HG02852 (cell line): Measurements from ENCODE around the gene SERPINC1.
"Not testable (repeated sequence)": the region's sequence is repeated elsewhere in the genome, so short reads cannot be mapped to it uniquely, and the experiment has no call there.

ENCODE experiments used
- ATAC-seq: cut with Tn5 transposase; IDR thresholded peaks from one replicate; pipeline ENCODE4 v1.9.1; 2021; ENCODE audit warnings: mild to moderate bottlenecking, moderate library complexity; ENCODE audit not compliant: unreplicated experiment

SERPINC1 gene

DNA sequence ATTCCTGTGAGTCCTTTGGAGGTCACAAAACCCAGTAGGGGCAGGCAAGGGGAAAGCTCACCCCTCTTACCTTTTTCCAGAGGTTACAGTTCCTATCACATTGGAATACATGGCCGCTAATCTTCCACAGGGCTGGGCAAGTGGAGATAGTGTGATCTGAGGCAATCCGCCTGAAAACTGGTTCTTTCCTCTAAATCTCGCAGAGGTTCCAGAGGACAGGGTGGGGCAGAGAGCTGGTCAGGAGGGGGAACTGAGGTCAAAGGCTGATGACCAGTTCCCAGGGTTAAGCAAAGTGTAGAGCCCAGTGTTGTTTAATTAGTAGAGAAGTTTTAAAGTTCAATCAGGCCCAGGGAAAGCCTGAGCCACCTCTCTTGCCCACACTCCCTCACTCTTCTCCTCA lies at the start of gene SERPINC1:
SERPINC1 (minus strand) TSS at position 179 of the 400 bp plus-strand sequence; CDS start at position 111, 68 bp downstream.
- no peak for ATAC-seq

DNA sequence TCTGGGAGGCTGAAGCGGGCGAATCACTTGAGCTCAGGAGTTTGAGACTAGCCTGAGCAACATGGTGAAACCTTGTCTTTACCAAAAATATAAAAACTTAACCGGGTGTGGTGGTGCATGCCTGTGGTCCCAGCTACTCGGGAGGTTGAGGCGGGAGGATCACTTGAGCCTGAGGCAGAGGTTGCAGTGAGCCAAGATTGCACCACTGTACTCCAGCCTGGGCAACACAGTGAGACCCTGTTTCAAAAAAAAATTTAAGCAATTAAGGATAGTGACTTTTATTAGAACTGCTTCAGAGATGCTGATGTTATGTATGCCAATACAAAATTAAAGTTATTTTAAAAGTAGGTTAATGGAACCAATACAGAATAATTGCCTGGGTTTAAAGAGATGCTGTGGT lies 48.8 kb upstream of the SERPINC1 start:
- not testable (repeated sequence) for ATAC-seq

DNA sequence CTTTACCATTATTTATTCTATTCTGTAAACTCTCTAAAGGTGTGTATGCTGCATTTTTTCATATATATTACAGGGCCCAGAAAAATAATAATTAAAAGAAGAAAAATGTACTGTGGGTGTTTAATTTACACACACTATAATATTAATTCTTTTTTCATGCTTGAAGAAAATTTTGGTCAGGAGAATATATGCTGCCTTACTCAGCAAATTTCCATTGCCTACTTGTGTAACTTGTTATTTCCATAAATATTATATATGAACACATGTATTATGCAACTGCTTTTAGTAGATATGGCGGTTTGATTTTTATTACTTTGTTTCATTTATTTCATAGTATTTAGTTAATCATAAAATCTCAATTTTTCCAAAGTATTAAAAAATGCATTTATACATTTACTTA lies 46.4 kb upstream of the SERPINC1 start:
- no peak for ATAC-seq

DNA sequence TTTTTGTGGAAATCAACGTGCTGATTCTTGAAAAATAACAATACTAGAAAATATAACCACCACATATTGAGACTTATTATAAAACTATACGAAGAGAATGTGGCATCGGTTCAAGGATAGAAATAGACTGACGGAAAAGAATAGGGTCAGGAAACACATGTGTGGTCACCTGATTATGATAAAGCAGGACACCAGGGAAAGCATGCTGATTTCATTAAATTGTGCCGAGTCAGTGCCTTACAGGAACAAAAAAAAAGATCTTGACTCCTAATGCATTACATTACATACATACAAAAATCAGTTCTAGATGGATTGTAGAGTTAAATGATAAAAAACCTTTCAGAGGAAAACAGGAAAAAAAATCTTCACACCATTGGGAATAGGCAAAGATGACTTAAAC lies 43.5 kb upstream of the SERPINC1 start:
- no peak for ATAC-seq

DNA sequence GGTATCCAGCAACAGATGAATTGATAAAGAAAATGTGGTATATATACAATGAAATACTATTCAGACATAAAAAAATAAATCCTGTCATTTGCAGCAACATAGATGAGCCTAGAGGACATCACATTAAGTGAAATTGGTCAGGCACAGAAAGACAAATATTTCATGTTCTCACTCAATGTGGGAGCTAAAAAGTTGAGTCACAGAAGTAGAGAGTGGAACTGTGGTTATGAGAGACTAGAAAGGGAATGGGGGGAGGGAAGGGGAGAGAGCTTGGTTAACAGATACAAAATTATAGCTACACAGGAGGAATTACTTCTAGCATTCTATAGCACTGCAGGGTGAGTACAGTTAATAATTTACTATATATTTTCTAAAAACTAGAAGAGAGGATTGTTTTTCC lies 37.1 kb upstream of the SERPINC1 start:
- no peak for ATAC-seq

DNA sequence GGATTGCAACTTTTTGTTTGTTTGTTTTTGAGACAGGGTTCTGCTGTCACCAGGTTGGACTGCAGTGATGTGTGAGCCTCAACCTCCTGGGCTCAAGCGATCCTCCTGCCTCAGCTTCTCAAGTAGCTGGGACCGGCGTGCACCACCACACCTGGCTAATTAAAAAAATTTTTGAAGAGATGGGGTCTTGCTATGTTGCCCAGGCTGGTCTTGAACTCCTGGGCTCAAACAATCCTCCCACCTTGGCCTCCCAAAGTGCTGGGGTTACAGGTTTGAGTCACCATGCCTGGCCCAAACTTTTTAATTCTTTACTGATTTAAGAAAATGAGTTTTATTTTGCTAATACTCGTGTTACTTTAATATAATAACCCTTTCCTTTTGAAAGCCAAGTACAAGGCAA lies 31.5 kb upstream of the SERPINC1 start:
- ATAC-seq = no peak

DNA sequence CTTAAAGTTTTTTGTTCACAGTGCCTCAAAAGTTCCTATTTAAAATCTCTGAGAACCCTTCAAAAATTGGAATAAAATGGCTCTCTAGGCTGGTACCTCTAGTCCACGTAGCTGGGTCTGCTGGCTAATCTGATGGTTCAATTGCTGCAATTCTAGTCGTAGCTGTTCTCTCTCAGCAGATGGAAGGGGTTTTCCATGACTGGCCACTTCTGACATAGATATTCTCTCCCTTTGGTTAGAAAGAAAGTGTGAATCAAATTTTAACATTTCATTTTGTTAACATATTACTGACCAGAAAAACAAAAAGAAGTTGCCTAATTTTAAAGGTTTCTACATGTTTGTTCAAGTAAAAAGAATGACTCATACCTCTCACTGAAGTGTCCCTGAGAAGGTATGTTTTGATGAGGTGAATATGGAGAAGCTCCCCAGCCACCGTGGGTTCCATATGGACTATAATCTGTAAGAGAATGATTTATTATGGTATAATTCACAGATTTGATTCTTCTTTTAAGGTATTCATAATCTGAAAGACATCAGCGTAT lies 29.3 kb upstream of the SERPINC1 start:
- ATAC-seq = no peak

DNA sequence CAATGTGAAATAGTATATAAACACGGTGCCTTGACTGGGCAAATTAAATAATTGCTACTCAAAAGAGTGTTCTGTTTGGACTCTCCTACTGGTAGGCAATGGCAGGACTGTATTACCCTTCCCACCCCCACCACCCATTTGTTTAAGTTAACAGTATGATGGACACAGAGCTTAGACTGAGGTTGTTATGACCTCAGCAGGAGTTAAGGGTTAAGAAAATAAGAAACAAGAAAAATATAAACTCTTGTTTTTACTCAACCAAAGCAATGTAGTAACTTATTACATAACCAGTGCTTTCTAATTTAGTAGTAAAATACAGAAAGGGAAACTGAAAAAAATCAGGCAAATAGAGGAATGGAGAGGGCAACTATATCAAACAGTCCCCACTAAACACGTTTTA lies 19.9 kb upstream of the SERPINC1 start:
- ATAC-seq = no peak

DNA sequence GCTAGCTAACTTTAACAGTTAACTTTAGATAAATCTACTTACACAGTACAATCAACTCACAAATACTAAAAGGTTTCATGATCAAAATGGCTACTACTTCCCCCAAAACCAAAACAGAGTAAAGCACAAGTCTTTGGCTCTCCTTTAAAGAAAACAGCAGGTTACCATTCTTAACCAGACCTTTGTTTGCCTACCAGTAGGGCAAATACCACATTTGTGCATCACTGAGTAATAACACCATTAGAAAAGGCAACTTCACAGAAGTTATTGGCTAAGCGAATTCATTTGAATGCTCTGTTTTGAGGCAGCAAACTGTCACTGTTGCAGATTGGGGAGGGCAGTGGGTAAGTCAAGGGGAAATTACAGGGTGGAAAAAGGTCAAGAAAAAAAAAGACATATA lies 17.3 kb upstream of the SERPINC1 start:
- ATAC-seq = no peak

DNA sequence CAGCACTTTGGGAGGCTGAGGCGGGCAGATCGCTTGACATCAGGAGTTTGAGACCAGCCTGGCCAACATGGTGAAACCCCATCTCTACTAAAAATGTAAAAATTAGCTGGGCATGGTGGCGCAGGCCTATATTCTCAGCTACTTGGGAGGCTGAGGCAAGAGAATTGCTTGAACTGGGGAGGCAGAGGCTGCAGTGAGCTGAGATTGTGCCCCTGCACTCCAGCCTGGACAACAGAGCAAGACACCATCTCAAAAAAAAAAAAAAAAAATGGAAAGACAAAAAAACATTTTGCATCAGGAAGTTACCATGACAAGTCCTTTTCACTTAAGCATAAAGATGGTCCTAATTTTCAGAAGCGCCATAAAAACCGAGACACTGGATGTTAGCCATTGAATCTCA lies 13.4 kb upstream of the SERPINC1 start:
- not testable (repeated sequence) for ATAC-seq

DNA sequence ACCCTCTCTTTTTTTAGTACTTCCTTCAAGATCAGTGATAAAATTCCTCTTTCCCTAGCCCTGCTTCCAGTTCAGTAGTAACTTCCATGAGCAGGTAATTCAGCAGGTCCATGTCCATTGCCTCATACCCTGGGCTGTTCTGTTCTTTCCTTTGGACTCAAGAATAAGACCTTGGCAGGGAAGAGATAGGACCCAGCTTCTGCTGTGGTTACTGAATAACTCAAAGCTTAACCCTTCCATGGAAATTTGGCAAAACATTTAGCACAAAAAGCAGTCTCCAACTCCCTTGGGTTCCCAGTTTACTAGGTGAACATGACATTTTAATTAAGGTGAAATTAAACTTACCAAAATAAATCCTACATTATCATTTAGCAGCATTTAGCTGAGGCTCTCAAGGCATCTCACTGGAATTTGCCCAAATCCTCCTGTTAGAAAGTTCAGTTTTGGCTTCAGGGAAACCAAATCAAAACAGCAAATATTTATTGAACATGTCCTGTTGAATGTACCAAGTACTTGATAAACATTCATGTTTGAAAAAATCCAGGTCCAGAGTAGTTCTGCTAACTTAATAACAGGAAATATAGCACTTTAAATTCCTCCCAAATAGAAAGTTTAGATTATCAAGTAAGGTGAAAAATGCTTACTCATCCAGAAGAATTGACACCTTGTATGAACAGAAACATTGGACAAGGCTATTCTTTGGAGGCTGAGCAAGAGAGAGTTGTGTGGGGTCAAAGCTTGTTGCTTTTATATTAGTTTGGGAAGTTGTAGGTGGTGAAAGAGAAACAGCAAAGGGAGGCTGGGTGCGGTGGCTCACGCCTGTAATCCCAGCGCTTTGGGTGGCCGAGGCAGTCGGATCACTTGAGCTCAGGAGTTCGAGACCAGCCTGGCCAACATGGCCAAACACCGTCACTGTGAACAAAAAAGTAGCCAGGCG lies 8.4 kb upstream of the SERPINC1 start:
- no peak for ATAC-seq

DNA sequence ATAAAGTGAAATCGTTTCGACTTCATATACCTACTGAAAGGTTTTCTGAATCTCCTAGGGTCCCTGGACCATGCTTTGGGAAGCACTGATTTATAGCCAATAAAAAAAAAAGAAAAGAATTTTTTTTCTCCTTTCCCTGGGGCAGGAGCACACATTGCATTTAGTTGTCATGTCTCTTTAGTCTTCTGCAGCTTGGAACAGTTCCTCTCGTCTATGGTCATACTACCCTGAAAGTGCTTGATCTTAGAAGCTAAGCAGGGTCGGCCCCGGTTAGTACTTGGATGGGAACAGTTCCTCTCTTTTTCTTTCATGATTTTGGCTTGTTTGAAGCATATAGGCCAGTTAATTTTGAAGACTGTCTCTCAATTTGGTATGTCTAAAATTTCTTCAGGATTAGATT lies 3.7 kb upstream of the SERPINC1 start:
- no peak for ATAC-seq

DNA sequence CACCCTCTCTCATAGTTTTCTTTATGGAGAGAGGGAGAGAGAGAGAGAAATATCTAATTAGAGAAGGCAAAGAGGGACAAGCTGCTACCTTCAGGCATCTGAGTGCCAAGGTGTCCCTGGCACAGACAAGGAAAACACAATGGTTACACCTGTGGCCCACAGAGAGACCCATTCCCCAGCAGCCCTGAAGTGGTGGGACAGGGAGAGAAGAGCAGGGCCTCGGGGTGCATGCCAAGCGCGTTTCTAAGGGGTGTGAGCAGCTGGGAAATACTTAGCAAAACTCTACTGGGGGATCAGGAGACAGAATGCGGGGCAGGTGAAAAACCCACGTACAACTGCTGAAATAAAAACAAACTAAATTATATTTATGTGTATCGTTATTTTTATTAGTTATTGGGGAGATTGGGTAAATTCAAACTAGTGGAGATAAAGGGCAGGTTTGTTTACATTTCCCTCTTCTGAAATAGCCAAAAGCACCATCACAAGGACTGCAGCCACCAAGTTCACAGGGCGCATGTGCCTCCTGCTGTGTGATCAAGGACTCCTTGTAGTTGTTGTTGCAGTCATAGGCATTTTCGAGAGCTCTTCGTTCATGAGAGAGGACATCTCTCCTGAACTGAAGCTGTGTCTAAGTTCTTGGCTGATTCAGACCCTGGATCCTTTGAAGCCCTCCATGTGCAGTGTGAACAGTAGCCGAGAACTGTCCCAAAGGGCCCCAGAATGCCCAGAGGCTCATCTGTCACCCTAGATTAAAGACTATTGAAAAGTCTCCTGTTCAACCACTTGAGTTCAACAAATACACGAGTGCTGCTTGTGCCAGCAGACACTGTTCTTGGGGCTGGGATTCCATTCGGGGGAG lies 737 bp upstream of the SERPINC1 start:
- no peak for ATAC-seq

DNA sequence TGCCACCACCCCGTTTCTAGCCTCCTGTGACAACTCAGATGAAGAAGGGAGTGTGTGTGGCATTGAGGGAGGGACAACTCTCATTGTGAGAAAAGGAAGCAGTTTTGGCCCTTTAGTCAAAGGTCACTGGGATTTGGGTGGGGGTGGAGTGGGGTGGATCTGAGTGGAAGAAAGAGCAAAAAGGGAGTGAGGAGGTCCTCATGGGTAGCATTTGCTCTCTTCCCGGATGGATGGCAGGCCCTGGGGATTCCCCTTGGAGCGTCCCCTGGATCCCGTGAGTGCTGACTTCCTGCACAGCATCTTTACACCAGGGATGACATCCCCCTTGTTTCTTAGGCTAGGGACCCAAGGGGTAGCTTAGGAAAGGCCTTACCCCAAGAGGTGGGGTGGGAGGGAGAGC lies 460 bp downstream of the SERPINC1 start:
- no peak for ATAC-seq

DNA sequence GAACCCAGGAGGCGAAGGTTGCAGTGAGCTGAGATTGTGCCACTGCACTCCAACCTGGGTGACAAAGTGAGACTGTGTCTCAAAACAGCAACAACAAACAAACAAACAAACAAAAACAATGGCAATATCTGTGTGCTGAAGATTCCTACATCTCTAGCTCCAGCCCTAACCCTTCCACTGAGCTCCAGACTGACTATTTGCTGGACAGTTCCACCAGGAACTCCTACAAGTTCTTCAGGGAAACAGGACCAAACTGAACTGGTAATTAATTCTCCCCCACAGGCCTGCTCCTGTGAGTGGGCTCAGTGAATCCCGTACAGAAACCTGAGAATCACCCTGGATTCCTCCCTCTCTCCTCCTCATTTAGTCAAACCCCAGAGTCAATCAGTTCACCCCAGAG lies 1.5 kb downstream of the SERPINC1 start:
- no peak for ATAC-seq

DNA sequence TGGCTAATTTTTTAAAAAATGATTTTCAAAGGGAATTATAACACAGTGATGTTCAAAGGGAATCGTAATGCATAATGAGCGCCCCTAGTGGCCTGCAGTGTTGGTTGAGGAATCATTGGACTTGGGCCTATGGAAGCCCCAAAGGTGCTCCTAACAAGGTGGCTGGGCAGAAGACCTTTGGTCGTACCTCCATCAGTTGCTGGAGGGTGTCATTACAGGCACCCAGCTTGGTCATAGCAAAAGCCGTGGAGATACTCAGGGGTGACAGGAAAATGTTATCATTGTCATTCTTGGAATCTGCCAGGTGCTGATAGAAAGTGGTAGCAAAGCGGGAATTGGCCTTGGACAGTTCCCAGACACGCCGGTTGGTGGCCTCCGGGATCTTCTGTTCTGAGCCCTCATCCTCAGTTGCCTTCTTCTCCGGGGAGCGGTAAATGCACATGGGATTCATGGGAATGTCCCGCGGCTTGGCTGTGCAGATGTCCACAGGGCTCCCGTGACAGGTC lies 2.7 kb downstream of the SERPINC1 start:
- no peak for ATAC-seq

DNA sequence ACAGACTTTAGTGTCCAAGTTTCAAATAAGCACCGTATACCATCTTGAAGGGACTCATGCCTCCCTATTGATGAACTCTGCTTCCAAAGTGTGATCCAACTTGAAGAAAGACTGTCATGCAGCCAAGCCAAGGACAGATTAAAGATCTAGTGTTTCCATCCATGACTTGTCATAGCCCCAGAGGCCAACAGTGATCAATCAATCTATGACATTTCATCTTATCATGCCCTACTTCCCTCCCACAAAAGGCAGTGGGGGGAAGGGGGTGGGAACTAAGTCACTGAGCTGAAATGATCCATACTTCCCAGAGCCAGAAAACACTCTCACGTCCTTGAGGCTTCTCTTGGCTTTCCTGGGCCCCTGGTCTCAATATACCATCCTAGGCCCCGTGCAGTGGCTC lies 4.0 kb downstream of the SERPINC1 start:
- ATAC-seq = no peak

DNA sequence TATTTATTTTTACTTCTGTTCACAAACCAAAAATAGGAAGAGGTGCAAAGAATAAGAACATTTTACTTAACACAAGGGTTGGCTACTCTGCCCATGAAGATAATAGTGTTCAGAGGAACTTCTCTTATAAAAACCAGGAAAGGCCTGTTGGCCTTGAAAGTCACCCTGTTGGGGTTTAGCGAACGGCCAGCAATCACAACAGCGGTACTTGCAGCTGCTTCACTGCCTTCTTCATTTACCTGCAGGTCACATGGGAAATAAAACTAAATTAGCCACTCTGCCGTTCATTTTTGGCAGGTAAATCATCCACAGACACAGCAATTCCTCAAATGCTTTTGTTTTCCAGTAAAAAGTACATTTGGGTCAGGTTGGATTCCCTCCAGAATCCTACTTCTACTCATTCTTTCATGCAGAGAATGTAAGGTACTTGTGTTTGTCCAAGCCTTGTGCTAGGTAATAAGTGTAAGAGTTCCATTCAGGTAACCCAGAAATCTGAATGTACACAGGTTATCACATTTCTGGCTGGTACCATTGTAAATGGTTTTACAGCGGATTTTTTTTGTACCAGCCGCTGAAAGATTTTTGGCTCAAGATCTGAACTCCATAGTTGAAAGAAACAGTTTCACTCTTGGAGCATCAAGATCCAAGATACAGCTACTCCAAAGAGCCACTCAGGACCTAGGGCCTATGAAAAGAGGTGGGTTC lies 13.1 kb downstream of the SERPINC1 start:
- ATAC-seq = no peak

DNA sequence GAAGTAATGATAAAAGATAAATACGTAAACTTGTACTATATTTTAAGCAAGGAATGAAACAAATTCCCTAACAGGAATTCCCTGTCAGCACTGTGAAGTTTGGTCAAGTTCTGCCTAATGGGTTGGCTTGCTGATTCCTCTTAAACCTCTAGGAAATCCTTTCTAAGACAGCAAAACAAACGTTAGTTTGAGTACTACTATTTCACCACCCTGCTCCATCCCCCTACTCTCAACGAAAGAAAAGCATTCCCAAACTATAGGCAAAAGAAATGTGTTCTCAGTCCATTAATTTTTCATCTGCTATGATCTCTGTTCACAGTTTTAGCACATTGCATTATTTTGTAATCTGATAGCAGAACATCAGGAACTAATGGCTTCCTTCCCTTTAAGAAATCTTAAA lies 16.1 kb downstream of the SERPINC1 start:
- ATAC-seq = no peak

DNA sequence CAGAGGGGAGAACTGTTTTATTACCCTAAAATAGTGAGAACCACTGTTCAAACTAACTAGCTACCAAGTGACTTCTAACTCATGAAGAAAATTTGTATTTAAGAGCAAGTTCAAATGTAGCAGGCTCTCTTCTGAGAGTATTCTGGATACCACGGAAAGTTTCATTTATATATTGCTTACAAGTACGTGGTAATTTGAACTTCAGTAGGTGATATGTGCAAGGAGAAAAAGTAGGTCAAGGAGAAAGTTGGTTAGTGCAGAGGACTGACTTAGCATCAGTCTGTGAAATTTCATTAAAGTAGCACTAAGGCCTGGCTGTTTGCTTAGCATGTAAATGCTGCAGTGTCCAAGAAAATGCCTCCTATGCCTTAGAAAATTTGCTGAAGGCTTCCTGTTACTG lies 16.7 kb downstream of the SERPINC1 start:
- ATAC-seq = no peak

DNA sequence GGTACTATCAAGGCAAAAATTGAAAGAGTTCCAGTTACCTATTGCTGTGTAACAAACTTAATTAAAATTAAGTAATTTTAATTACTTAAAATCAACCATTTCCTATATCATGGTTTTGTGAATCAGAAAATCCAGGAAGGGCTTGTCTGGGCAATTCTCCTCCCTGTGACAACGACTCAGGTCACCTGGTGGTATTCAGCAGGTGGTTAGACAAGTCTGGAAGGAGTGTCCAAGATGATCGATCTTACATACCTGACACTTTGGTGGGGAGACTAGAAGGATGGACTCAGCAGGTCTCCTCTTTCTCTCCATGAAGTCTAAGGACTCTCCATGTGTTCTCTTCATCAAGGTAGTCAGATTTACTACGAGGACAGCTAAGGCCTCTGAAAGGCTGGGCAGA lies 22.9 kb downstream of the SERPINC1 start:
- no peak for ATAC-seq
